ENCODE measurements around the gene MOB1A.

The MOB1A gene

GRCh38 chr2:74119339-74119738 lies 59.3 kb downstream of the MOB1A start:
- H3K9ac ChIP-seq (ENCODE audit: low read depth, low read length), result no peak overlapping the region
- no peaks in the 10 kb centered on the region for H3K36me3 ChIP-seq (ENCODE audit: insufficient read depth, low read length)
- peak overlapping the region; percentile 25 for H3K4me2 ChIP-seq (ENCODE audit: low read length)
- no peaks in the 10 kb centered on the region for H3K27me3 ChIP-seq (ENCODE audit: control insufficient read depth, insufficient read depth, low read length)
- H3K4me3 ChIP-seq (ENCODE audit: low read length), result no peak overlapping the region
- H3K4me1 ChIP-seq (ENCODE audit: control insufficient read depth, insufficient read depth, low read length), result peaks cover 9% of the 10 kb centered on the region
- H3K9me3 ChIP-seq (replicated peaks; ENCODE audit: low read length), result peaks cover 3% of the 10 kb centered on the region

GRCh38 chr2:74111380-74111779 lies 67.3 kb downstream of the MOB1A start:
- Histone ChIP-seq H3K9ac (ENCODE audit: low read depth, low read length) (no peak overlapping the region), H3K27me3 (ENCODE audit: control insufficient read depth, insufficient read depth, low read length) (no peaks in the 10 kb centered on the region), H3K4me3 (ENCODE audit: low read length) (no peak overlapping the region), H3K4me2 (ENCODE audit: low read length) (no peak overlapping the region), H3K4me1 (ENCODE audit: control insufficient read depth, insufficient read depth, low read length) (no peaks in the 10 kb centered on the region), H3K9me3 (replicated peaks; ENCODE audit: low read length) (no peaks in the 10 kb centered on the region), H3K36me3 (ENCODE audit: insufficient read depth, low read length) (no peaks in the 10 kb centered on the region)

- no peaks in the 10 kb centered on the region for H3K9me3 ChIP-seq (replicated peaks; ENCODE audit: low read length)
- H3K27me3 ChIP-seq (ENCODE audit: control insufficient read depth, insufficient read depth, low read length), result no peaks in the 10 kb centered on the region
- no peaks in the 10 kb centered on the region for H3K4me1 ChIP-seq (ENCODE audit: control insufficient read depth, insufficient read depth, low read length)
- H3K9ac ChIP-seq (ENCODE audit: low read depth, low read length), result no peak overlapping the region
- no peak overlapping the region for H3K4me2 ChIP-seq (ENCODE audit: low read length)
- no peaks in the 10 kb centered on the region for H3K36me3 ChIP-seq (ENCODE audit: insufficient read depth, low read length)
- H3K4me3 ChIP-seq (ENCODE audit: low read length), result no peak overlapping the region
Measured at GRCh38 chr2:74110537-74110936, 68.1 kb downstream of the MOB1A start.

GRCh38 chr2:74109551-74109950 lies 69.1 kb downstream of the MOB1A start:
- no peak overlapping the region for H3K4me2 ChIP-seq (ENCODE audit: low read length)
- no peaks in the 10 kb centered on the region for H3K4me1 ChIP-seq (ENCODE audit: control insufficient read depth, insufficient read depth, low read length)
- H3K4me3 ChIP-seq (ENCODE audit: low read length), result no peak overlapping the region
- H3K9ac ChIP-seq (ENCODE audit: low read depth, low read length), result no peak overlapping the region
- no peaks in the 10 kb centered on the region for H3K27me3 ChIP-seq (ENCODE audit: control insufficient read depth, insufficient read depth, low read length)
- no peaks in the 10 kb centered on the region for H3K9me3 ChIP-seq (replicated peaks; ENCODE audit: low read length)
- H3K36me3 ChIP-seq (ENCODE audit: insufficient read depth, low read length), result no peaks in the 10 kb centered on the region

DNA sequence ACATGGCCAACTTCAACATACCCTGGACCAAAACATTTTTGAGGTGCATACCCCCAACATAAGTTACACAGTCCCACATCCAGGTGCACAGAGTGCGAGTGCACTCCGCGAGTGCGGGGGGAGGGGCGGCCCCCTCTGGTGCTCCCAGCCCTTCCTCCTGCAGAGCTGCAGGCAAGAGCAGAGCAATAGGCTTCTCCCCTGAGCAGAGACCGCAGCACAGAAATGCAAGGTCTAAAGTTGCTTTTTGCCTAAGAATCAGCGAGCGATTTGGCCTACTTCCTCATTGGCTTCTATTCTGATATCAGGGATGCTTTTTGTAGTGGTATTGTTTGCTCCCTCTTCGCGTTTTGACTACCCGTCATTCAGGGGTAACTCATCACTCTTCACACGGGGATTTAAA lies 71.6 kb downstream of the MOB1A start:
- no peaks in the 10 kb centered on the region for H3K4me1 ChIP-seq (ENCODE audit: control insufficient read depth, insufficient read depth, low read length)
- H3K36me3 ChIP-seq (ENCODE audit: insufficient read depth, low read length), result peaks cover 5% of the 10 kb centered on the region
- H3K9ac ChIP-seq (ENCODE audit: low read depth, low read length), result no peak overlapping the region

DNA sequence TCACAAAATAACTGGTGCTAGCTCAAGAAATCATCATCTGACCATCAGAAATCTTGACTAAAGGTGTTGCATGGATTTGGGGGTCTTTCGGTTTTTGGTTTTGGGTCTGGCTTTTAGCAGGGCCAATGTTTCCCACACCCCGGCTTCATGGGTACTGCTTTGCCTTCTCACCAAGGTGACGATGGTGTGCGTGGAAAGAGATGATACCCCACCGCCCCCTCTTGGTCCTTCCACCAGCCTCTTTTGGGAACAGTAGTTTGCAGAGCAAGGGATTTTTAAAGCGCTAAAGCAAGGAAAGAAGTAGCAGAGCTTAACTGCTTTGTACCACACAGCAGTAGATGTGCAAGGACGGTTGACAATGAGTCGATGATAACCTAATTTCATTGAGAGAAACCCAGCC lies 73.3 kb downstream of the MOB1A start:
- Histone ChIP-seq H3K4me3 (ENCODE audit: low read length) (no peak overlapping the region), H3K4me1 (ENCODE audit: control insufficient read depth, insufficient read depth, low read length) (no peaks in the 10 kb centered on the region), H3K36me3 (ENCODE audit: insufficient read depth, low read length) (peaks cover 20% of the 10 kb centered on the region), H3K27me3 (ENCODE audit: control insufficient read depth, insufficient read depth, low read length) (no peaks in the 10 kb centered on the region), H3K9ac (ENCODE audit: low read depth, low read length) (no peak overlapping the region), H3K4me2 (ENCODE audit: low read length) (no peak overlapping the region), H3K9me3 (replicated peaks; ENCODE audit: low read length) (no peaks in the 10 kb centered on the region)

More for the DNA sequence above, 71.6 kb downstream of the MOB1A start:
- H3K4me3 ChIP-seq (ENCODE audit: low read length), result no peak overlapping the region
- no peak overlapping the region for H3K4me2 ChIP-seq (ENCODE audit: low read length)
- no peaks in the 10 kb centered on the region for H3K9me3 ChIP-seq (replicated peaks; ENCODE audit: low read length)
- no peaks in the 10 kb centered on the region for H3K27me3 ChIP-seq (ENCODE audit: control insufficient read depth, insufficient read depth, low read length)

DNA sequence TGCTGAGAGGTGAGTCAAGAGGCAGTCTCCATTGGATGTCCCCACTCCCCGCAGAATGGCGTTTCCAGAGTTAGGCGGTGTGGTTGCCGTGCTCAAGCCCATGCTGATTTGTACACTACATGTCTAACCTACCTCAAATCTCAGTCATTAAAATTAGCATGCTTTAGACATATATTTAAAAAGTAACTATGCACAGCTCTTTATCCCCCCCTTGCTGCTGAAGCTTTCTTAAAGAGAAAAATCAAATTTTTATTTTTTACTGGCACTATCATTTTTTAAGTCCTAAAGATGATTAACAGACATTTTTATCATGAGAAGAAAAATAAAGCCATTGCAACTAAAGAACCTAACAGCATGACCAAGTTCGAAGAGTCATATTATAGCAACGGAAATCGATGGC lies 73.8 kb downstream of the MOB1A start:
- H3K4me1 ChIP-seq (ENCODE audit: control insufficient read depth, insufficient read depth, low read length), result no peaks in the 10 kb centered on the region
- peaks cover 25% of the 10 kb centered on the region for H3K36me3 ChIP-seq (ENCODE audit: insufficient read depth, low read length)
- H3K4me3 ChIP-seq (ENCODE audit: low read length), result no peak overlapping the region
- no peaks in the 10 kb centered on the region for H3K9me3 ChIP-seq (replicated peaks; ENCODE audit: low read length)
- no peak overlapping the region for H3K4me2 ChIP-seq (ENCODE audit: low read length)
- H3K9ac ChIP-seq (ENCODE audit: low read depth, low read length), result no peak overlapping the region
- H3K27me3 ChIP-seq (ENCODE audit: control insufficient read depth, insufficient read depth, low read length), result no peaks in the 10 kb centered on the region

DNA sequence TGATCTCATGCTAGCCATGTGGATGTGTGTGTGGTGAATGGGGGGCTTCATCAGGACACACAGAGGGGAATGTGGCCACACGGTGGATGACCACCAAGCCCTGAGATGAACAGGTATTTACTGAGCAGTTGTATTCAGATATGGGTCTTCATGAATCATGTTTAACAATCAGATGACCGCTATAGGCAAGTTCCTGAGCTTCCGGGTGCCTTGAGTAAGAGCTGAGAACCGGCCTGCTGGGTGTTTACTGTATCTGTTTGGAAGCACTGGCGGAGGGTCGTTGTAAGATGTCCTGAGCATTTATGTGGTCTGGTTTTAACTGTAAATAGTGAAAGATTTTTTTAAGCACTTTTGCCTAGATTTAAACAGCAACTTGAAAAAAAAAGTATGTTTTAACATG lies 74.9 kb downstream of the MOB1A start:
- Histone ChIP-seq H3K9ac (ENCODE audit: low read depth, low read length) (no peak overlapping the region), H3K4me3 (ENCODE audit: low read length) (no peak overlapping the region), H3K27me3 (ENCODE audit: control insufficient read depth, insufficient read depth, low read length) (no peaks in the 10 kb centered on the region), H3K4me2 (ENCODE audit: low read length) (no peak overlapping the region), H3K4me1 (ENCODE audit: control insufficient read depth, insufficient read depth, low read length) (no peaks in the 10 kb centered on the region), H3K36me3 (ENCODE audit: insufficient read depth, low read length) (peaks cover 32% of the 10 kb centered on the region), H3K9me3 (replicated peaks; ENCODE audit: low read length) (no peaks in the 10 kb centered on the region)
